ENCODE measurements around the gene NFIC.

DNA sequence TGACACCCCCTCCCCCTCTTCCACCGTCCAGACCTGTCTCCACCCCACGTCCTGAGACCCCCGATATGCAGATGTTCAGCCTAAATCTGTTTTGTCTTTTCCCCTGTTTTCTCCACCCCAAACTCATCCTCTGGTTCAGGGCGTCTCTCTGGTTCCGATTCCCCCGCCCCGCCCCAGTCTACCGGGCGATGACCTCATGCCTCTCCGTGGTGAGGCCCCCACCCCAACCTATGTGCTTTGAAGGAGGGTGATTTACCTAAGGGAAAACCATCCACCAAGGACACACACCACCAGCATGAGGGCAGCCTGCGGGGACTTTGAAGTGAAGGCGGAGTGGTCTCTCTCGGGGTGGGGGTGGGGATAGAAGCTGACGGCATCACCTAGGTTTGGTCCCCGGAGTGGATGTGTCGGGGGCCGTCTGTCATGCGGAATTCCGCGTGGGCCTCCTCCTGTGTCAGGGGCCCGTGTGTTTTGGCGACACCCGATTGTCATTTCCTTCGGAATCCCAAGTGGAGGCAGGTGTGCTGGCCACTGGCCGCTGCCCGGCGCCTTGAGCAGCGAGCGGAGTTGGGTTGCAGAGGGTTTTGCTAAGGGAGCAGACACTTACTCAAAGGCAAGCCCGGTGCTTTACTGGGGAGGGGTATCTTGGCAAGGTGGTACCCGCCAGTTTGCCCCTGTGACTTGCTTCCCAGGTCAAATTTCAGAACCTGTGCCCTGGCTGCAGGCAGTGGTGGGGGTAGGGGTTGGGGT, 141.2 kb downstream of the NFIC start:
- TF ChIP-seq, protein P1, sequence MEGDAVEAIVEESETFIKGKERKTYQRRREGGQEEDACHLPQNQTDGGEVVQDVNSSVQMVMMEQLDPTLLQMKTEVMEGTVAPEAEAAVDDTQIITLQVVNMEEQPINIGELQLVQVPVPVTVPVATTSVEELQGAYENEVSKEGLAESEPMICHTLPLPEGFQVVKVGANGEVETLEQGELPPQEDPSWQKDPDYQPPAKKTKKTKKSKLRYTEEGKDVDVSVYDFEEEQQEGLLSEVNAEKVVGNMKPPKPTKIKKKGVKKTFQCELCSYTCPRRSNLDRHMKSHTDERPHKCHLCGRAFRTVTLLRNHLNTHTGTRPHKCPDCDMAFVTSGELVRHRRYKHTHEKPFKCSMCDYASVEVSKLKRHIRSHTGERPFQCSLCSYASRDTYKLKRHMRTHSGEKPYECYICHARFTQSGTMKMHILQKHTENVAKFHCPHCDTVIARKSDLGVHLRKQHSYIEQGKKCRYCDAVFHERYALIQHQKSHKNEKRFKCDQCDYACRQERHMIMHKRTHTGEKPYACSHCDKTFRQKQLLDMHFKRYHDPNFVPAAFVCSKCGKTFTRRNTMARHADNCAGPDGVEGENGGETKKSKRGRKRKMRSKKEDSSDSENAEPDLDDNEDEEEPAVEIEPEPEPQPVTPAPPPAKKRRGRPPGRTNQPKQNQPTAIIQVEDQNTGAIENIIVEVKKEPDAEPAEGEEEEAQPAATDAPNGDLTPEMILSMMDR (IDR thresholded peaks at IDR 0.05; ENCODE audit: low read length), result no peak
- TF ChIP-seq EZH2 (IDR thresholded peaks at IDR 0.05; ENCODE audit: borderline replicate concordance, low read length), result no peak

All from OCI-LY1 (cell line).